ENCODE results near the gene PWWP2A. TPM values are rescaled to one million over a fixed set of nuclear protein-coding genes. Genes with fewer than 3 reads are reported as not detected.
"Not testable (repeated sequence)": the region's sequence is repeated elsewhere in the genome, so short reads cannot be mapped to it uniquely, and the experiment has no call there.

The PWWP2A gene
- total RNA-seq, 1 experiment from 2014 or later = 8.8 TPM

GRCh38 chr5:160088805-160089204, 30.4 kb downstream of the PWWP2A start:
- DNase-seq (ENCODE audit: low read depth, low spot score) = no peak
- in situ Hi-C loops (cut with HindIII; ENCODE audit: low pct_unique_long_range_greater_than_20kb, low sequenced_read_pairs) = no loop called here

GRCh38 chr5:160087199-160087598, 32.1 kb downstream of the PWWP2A start:
- in situ Hi-C loops (cut with HindIII; ENCODE audit: low pct_unique_long_range_greater_than_20kb, low sequenced_read_pairs) = no loop called here
- no peak for DNase-seq (ENCODE audit: low read depth, low spot score)

- in situ Hi-C loops (cut with HindIII; ENCODE audit: low pct_unique_long_range_greater_than_20kb, low sequenced_read_pairs) = no loop called here
- DNase-seq (ENCODE audit: low read depth, low spot score) = no peak
Measured at GRCh38 chr5:160084144-160084543, 35.1 kb downstream of the PWWP2A start.

- in situ Hi-C loops (cut with HindIII; ENCODE audit: low pct_unique_long_range_greater_than_20kb, low sequenced_read_pairs) = no loop called here
- DNase-seq (ENCODE audit: low read depth, low spot score) = no peak
Measured at GRCh38 chr5:160083501-160083900, 35.7 kb downstream of the PWWP2A start.

GRCh38 chr5:160082614-160083500, 36.4 kb downstream of the PWWP2A start:
- no peak for DNase-seq (ENCODE audit: low read depth, low spot score)
- in situ Hi-C loops (cut with HindIII; ENCODE audit: low pct_unique_long_range_greater_than_20kb, low sequenced_read_pairs) = no loop called here

- in situ Hi-C loops (cut with HindIII; ENCODE audit: low pct_unique_long_range_greater_than_20kb, low sequenced_read_pairs) = no loop called here
- no peak for DNase-seq (ENCODE audit: low read depth, low spot score)
Measured at GRCh38 chr5:160081495-160081894, 37.8 kb downstream of the PWWP2A start.

- DNase-seq (ENCODE audit: low read depth, low spot score) = no peak
- in situ Hi-C loops (cut with HindIII; ENCODE audit: low pct_unique_long_range_greater_than_20kb, low sequenced_read_pairs) = no loop called here
Measured at GRCh38 chr5:160079753-160080152, 39.5 kb downstream of the PWWP2A start.

GRCh38 chr5:160076997-160077396, 42.3 kb downstream of the PWWP2A start:
- no peak for DNase-seq (ENCODE audit: low read depth, low spot score)
- in situ Hi-C loops (cut with HindIII; ENCODE audit: low pct_unique_long_range_greater_than_20kb, low sequenced_read_pairs) = no loop called here

- no peak for DNase-seq (ENCODE audit: low read depth, low spot score)
- in situ Hi-C loops (cut with HindIII; ENCODE audit: low pct_unique_long_range_greater_than_20kb, low sequenced_read_pairs) = no loop called here
Measured at GRCh38 chr5:160075073-160075472, 44.2 kb downstream of the PWWP2A start.

- in situ Hi-C loops (cut with HindIII; ENCODE audit: low pct_unique_long_range_greater_than_20kb, low sequenced_read_pairs) = no loop called here
Measured at GRCh38 chr5:160071916-160072315, 47.3 kb downstream of the PWWP2A start.

GRCh38 chr5:160071516-160071915, 47.7 kb downstream of the PWWP2A start:
- in situ Hi-C loops (cut with HindIII; ENCODE audit: low pct_unique_long_range_greater_than_20kb, low sequenced_read_pairs) = no loop called here
- no peak for DNase-seq (ENCODE audit: low read depth, low spot score)

More at GRCh38 chr5:160071916-160072315, 47.3 kb downstream of the PWWP2A start:
- no peak for DNase-seq (ENCODE audit: low read depth, low spot score)

- DNase-seq (ENCODE audit: low read depth, low spot score); in situ Hi-C loops (cut with HindIII; ENCODE audit: low pct_unique_long_range_greater_than_20kb, low sequenced_read_pairs): not testable (repeated sequence)
Measured at GRCh38 chr5:160069120-160069519, 50.1 kb downstream of the PWWP2A start.

GRCh38 chr5:160064995-160065614, 54.1 kb downstream of the PWWP2A start:
- in situ Hi-C loops (cut with HindIII; ENCODE audit: low pct_unique_long_range_greater_than_20kb, low sequenced_read_pairs) = no loop called here
- DNase-seq (ENCODE audit: low read depth, low spot score) = no peak

GRCh38 chr5:160064417-160064810, 54.8 kb downstream of the PWWP2A start:
- in situ Hi-C loops (cut with HindIII; ENCODE audit: low pct_unique_long_range_greater_than_20kb, low sequenced_read_pairs) = no loop called here
- no peak for DNase-seq (ENCODE audit: low read depth, low spot score)

GRCh38 chr5:160061770-160062169, 57.5 kb downstream of the PWWP2A start:
- in situ Hi-C loops (cut with HindIII; ENCODE audit: low pct_unique_long_range_greater_than_20kb, low sequenced_read_pairs) = no loop called here
- DNase-seq (ENCODE audit: low read depth, low spot score) = no peak

GRCh38 chr5:160060001-160060400, 59.2 kb downstream of the PWWP2A start:
- in situ Hi-C loops (cut with HindIII; ENCODE audit: low pct_unique_long_range_greater_than_20kb, low sequenced_read_pairs) = no loop called here
- no peak for DNase-seq (ENCODE audit: low read depth, low spot score)

- in situ Hi-C loops (cut with HindIII; ENCODE audit: low pct_unique_long_range_greater_than_20kb, low sequenced_read_pairs) = no loop called here
- DNase-seq (ENCODE audit: low read depth, low spot score) = no peak
Measured at GRCh38 chr5:160057256-160057655, 62.0 kb downstream of the PWWP2A start.

GRCh38 chr5:160054831-160055230, 64.4 kb downstream of the PWWP2A start:
- DNase-seq (ENCODE audit: low read depth, low spot score) = no peak
- in situ Hi-C loops (cut with HindIII; ENCODE audit: low pct_unique_long_range_greater_than_20kb, low sequenced_read_pairs) = no loop called here

GRCh38 chr5:160054047-160054446, 65.2 kb downstream of the PWWP2A start:
- DNase-seq (ENCODE audit: low read depth, low spot score) = no peak

More at GRCh38 chr5:160054047-160054446, 65.2 kb downstream of the PWWP2A start:
- in situ Hi-C loops (cut with HindIII; ENCODE audit: low pct_unique_long_range_greater_than_20kb, low sequenced_read_pairs) = no loop called here

All from SK-MEL-5 (cell line).